Neural cell (in vitro differentiated cells): Measurements from ENCODE around the gene KCNJ4. TPM values are rescaled to one million over a fixed set of nuclear protein-coding genes. Genes with fewer than 3 reads are reported as not detected.

Source experiments
- H2AFZ ChIP-seq: fragments of 200-600, 300-800 bp; sonication (generic), shearing (Covaris generic); 2 replicates; pipeline ENCODE4 v1.6.0; 2014; ENCODE audit warnings: low read depth, mild to moderate bottlenecking, antibody characterized with exemption, low read length, moderate library complexity
- H3F3A ChIP-seq: fragments of 200-600 bp; shearing (Covaris generic); 2 replicates; pipeline ENCODE4 v1.6.1; 2016; ENCODE audit warnings: mild to moderate bottlenecking, moderate library complexity, mixed read lengths, antibody characterized with exemption, low read length; ENCODE audit not compliant: insufficient read depth, poor library complexity, severe bottlenecking
- H3K27ac ChIP-seq: fragments of 200-600, 300-800 bp; sonication (generic), shearing (Covaris generic); 2 replicates; pipeline ENCODE4 v1.5.1; 2014; ENCODE audit warnings: mild to moderate bottlenecking, low read length, moderate library complexity
- H3K27me3 ChIP-seq: fragments of 300-800, 200-600 bp; sonication (generic), shearing (Covaris generic); 2 replicates; pipeline ENCODE4 v1.6.0; 2014; ENCODE audit warnings: mild to moderate bottlenecking, low read depth, low read length, moderate library complexity; ENCODE audit not compliant: insufficient read depth
- H3K36me3 ChIP-seq: fragments of 300-800, 200-600 bp; sonication (generic), shearing (Covaris generic); 2 replicates; pipeline ENCODE4 v1.5.1; 2014; ENCODE audit warnings: mild to moderate bottlenecking, antibody characterized with exemption, low read length, moderate library complexity; ENCODE audit not compliant: insufficient read depth
- H3K4me2 ChIP-seq: fragments of 300-800, 200-600 bp; sonication (generic), shearing (Covaris generic); 2 replicates; pipeline ENCODE4 v1.6.0; 2014; ENCODE audit warnings: mild to moderate bottlenecking, low read length
- H3K4me3 ChIP-seq: fragments of 300-800, 200-600 bp; sonication (generic), shearing (Covaris generic); 2 replicates; pipeline ENCODE4 v1.5.1; 2014; ENCODE audit warnings: mild to moderate bottlenecking, low read length, moderate library complexity
- H3K79me2 ChIP-seq: fragments of 200-600 bp; shearing (Covaris generic); replicated peaks from 2 replicates; pipeline ENCODE4 v1.6.0; 2014; ENCODE audit warnings: mild to moderate bottlenecking, low read length, moderate library complexity; ENCODE audit not compliant: insufficient read depth
- H3K9ac ChIP-seq: fragments of 300-800, 200-600 bp; sonication (generic), shearing (Covaris generic); 2 replicates; pipeline ENCODE4 v1.6.1; 2016; ENCODE audit warnings: mild to moderate bottlenecking, low read length, mixed read lengths
- H3K9me2 ChIP-seq: fragments of 200-600 bp; shearing (Covaris generic); 2 replicates; pipeline ENCODE4 v1.6.1; 2016; ENCODE audit warnings: mild to moderate bottlenecking, low read length, mixed read lengths; ENCODE audit not compliant: insufficient read depth
- H3K9me3 ChIP-seq: fragments of 200-600, 300-800 bp; sonication (generic), shearing (Covaris generic); 2 replicates; pipeline ENCODE4 v1.6.1; 2016; ENCODE audit warnings: mild to moderate bottlenecking, mixed run types, low read length, moderate library complexity, mixed read lengths
- H4K20me1 ChIP-seq: fragments of 200-600 bp; shearing (Covaris generic); 2 replicates; pipeline ENCODE4 v1.6.1; 2016; ENCODE audit warnings: mild to moderate bottlenecking, mixed run types; ENCODE audit not compliant: insufficient read depth
- EP300 ChIP-seq: fragments of 450-650 bp; conservative IDR thresholded peaks from 2 replicates; pipeline ENCODE4 v1.6.1; 2014; ENCODE audit warnings: antibody characterized with exemption, mild to moderate bottlenecking, moderate library complexity; ENCODE audit not compliant: poor library complexity, severe bottlenecking
- EZH2 ChIP-seq: fragments of 200-600, 300-800 bp; shearing (Covaris generic), sonication (generic); IDR thresholded peaks from 2 replicates; pipeline ENCODE4 v1.6.1; 2014; ENCODE audit warnings: antibody characterized with exemption, low read length, borderline replicate concordance, mild to moderate bottlenecking; ENCODE audit not compliant: insufficient read depth, poor library complexity, severe bottlenecking
- MXI1 ChIP-seq: fragments of 450-650 bp; conservative IDR thresholded peaks from 2 replicates; pipeline ENCODE4 v1.6.1; 2014; ENCODE audit warnings: antibody characterized with exemption, mild to moderate bottlenecking; ENCODE audit not compliant: poor library complexity, severe bottlenecking
- POLR2AphosphoS5 ChIP-seq: IDR thresholded peaks from 2 replicates; pipeline ENCODE4 v1.6.1; 2012
- RAD21 ChIP-seq: fragments of 450-650 bp; conservative IDR thresholded peaks from 2 replicates; pipeline ENCODE4 v1.6.1; 2014; ENCODE audit warnings: antibody characterized with exemption, mild to moderate bottlenecking, moderate library complexity
- SMC3 ChIP-seq: fragments of 450-650 bp; conservative IDR thresholded peaks from 2 replicates; pipeline ENCODE4 v1.6.1; 2014; ENCODE audit warnings: antibody characterized with exemption, mild to moderate bottlenecking, moderate library complexity; ENCODE audit not compliant: poor library complexity
- TAF1 ChIP-seq: IDR thresholded peaks from 2 replicates; pipeline ENCODE4 v1.6.1; 2012; ENCODE audit warnings: low read depth
- polyA minus RNA-seq: library from RNA; depleted of rRNA, polyadenylated mRNA; stranded (reverse); fragments of >200 nt; gene quantifications from 2 replicates; pipeline ENCODE4 v1.2.3, GENCODE V29; 2014
- polyA plus RNA-seq: library from polyadenylated mRNA; depleted of rRNA; stranded (reverse); fragments of >200 nt; gene quantifications from 2 replicates; pipeline ENCODE4 v1.2.3, GENCODE V29; 2014
- TF ChIP-seq, protein P1 (sequence below): IDR thresholded peaks from 2 replicates; pipeline ENCODE4 v1.6.1; 2012; ENCODE audit warnings: borderline replicate concordance
- TF ChIP-seq, protein P2 (sequence below): fragments of 450-650 bp; IDR thresholded peaks from 2 replicates; pipeline ENCODE4 v1.5.1; 2014; ENCODE audit warnings: antibody characterized with exemption, mild to moderate bottlenecking, moderate library complexity; ENCODE audit not compliant: poor library complexity, severe bottlenecking

The KCNJ4 gene
- polyA plus RNA-seq: 1.4 and 1.7 TPM in 2 replicates
- polyA minus RNA-seq: 1.5 TPM in 2 replicates

DNA sequence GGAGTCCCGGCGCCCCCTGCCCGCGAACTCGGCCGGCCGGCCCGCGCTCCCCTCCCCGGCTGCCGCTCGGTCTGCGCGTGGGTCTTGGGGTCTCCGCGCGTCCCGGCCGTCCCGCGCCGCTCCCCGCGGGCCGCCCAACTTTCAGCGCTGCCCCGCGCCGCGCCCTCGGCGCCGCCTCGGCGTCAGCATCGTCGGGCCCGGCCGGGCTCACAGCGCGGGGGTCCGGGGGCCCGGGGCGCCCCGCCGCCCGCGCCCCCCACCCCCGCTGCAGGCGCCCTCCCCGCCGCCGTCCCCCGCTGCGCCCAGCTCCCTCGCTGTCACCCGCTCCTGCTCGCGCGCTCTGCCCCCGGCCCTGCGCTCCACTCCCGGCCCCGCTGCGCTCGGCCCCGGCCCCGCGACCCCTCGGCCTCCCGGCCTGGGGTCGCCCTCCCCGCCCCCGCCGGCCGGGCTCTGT, at the start of gene KCNJ4:
KCNJ4 (minus strand) TSS at position 124 of the 454 bp plus-strand sequence. CDS start 27,067 bp downstream, outside the sequence.
- H3K4me2 ChIP-seq: no peak within 1 kb of the TSS
- no peak for TF ChIP-seq MXI1
- TF ChIP-seq EZH2: no peak
- TF ChIP-seq, protein P1, sequence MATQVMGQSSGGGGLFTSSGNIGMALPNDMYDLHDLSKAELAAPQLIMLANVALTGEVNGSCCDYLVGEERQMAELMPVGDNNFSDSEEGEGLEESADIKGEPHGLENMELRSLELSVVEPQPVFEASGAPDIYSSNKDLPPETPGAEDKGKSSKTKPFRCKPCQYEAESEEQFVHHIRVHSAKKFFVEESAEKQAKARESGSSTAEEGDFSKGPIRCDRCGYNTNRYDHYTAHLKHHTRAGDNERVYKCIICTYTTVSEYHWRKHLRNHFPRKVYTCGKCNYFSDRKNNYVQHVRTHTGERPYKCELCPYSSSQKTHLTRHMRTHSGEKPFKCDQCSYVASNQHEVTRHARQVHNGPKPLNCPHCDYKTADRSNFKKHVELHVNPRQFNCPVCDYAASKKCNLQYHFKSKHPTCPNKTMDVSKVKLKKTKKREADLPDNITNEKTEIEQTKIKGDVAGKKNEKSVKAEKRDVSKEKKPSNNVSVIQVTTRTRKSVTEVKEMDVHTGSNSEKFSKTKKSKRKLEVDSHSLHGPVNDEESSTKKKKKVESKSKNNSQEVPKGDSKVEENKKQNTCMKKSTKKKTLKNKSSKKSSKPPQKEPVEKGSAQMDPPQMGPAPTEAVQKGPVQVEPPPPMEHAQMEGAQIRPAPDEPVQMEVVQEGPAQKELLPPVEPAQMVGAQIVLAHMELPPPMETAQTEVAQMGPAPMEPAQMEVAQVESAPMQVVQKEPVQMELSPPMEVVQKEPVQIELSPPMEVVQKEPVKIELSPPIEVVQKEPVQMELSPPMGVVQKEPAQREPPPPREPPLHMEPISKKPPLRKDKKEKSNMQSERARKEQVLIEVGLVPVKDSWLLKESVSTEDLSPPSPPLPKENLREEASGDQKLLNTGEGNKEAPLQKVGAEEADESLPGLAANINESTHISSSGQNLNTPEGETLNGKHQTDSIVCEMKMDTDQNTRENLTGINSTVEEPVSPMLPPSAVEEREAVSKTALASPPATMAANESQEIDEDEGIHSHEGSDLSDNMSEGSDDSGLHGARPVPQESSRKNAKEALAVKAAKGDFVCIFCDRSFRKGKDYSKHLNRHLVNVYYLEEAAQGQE: no peak
- TF ChIP-seq TAF1: no peak
- TF ChIP-seq SMC3: no peak
- no peak for TF ChIP-seq RAD21
- no peak for TF ChIP-seq EP300
- TF ChIP-seq, protein P2, sequence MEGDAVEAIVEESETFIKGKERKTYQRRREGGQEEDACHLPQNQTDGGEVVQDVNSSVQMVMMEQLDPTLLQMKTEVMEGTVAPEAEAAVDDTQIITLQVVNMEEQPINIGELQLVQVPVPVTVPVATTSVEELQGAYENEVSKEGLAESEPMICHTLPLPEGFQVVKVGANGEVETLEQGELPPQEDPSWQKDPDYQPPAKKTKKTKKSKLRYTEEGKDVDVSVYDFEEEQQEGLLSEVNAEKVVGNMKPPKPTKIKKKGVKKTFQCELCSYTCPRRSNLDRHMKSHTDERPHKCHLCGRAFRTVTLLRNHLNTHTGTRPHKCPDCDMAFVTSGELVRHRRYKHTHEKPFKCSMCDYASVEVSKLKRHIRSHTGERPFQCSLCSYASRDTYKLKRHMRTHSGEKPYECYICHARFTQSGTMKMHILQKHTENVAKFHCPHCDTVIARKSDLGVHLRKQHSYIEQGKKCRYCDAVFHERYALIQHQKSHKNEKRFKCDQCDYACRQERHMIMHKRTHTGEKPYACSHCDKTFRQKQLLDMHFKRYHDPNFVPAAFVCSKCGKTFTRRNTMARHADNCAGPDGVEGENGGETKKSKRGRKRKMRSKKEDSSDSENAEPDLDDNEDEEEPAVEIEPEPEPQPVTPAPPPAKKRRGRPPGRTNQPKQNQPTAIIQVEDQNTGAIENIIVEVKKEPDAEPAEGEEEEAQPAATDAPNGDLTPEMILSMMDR: no peak
- TF ChIP-seq POLR2AphosphoS5: no peak
- H3K27ac ChIP-seq: no peak within 1 kb of the TSS
- H4K20me1 ChIP-seq: no peaks in the 10 kb centered on the region
- H3K4me3 ChIP-seq: peak within 1 kb of the TSS; percentile 70
- H3K9ac ChIP-seq: peak within 1 kb of the TSS; percentile 56
- H3F3A ChIP-seq: no peaks in the 10 kb centered on the region
- no peak within 1 kb of the TSS for H2AFZ ChIP-seq
- H3K79me2 ChIP-seq: no peaks in the 10 kb centered on the region
- H3K9me3 ChIP-seq: no peaks in the 10 kb centered on the region
- H3K9me2 ChIP-seq: no peaks in the 10 kb centered on the region
- peaks cover 12% of the 10 kb centered on the region for H3K27me3 ChIP-seq
- no peaks in the 10 kb centered on the region for H3K36me3 ChIP-seq

DNA sequence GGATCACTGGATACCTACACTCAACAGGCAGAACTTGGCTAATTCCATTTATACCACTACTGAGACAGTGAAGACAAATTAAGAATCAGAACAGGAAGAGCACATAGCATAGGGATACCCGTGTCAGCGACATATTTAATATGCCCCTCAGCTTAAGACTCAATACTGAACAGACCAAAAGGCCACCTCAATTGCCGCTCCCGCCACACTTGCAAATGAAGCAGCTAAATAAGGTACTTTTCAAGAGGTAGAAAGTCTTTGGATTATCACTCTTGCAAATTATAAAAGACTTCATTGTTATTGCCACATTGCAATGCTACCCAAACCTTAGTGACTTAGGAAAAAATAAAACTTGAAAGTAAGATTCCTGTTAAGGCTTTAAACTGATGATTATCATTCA, 48.0 kb upstream of the KCNJ4 start:
- Histone ChIP-seq H3K27ac (no peak overlapping the region), H3K9ac (peak overlapping the region; percentile 1), H3K9me3 (no peaks in the 10 kb centered on the region), H2AFZ (no peak overlapping the region), H3K79me2 (peaks cover 71% of the 10 kb centered on the region), H3K4me2 (peak overlapping the region; percentile 98), H3F3A (peaks cover 7% of the 10 kb centered on the region), H4K20me1 (peaks cover 37% of the 10 kb centered on the region), H3K27me3 (no peaks in the 10 kb centered on the region), H3K36me3 (no peaks in the 10 kb centered on the region), H3K9me2 (no peaks in the 10 kb centered on the region), H3K4me3 (peak overlapping the region; percentile 91)
- TF ChIP-seq, protein P2: no peak
- TF ChIP-seq, protein P1: no peak
- TF ChIP-seq RAD21 (no peak), EZH2 (no peak)
